Measurements from ENCODE around the gene PPP6R1. TPM values are rescaled to one million over a fixed set of nuclear protein-coding genes. Genes with fewer than 3 reads are reported as not detected.

PPP6R1 gene
- total RNA-seq, 4 donors from 2014 or later, result 32.6 to 79.4 (median 34.0) TPM

DNA sequence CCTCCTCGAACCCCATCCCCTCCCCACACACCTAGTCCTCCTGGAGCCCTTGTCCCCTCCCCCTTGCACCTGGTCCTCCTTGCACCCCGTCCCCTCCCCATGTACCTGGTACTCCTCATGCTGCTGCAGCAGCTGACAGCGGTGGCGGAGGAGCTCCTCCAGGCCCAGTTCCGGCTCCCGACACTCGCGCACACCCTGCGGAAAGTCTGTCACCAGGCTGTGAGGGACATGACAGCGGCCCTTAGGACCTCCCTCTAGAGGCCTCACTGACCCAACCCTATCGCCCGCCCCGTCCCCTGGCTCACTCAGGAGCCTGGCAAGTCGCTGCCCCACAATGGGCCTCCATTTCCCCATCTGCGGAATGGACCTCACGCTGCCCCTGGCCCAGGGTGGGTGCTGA lies 6.4 kb upstream of the PPP6R1 start:
- no peak overlapping the region for H3K27ac ChIP-seq
- no peak for ATAC-seq
- peaks cover 0 to 51% of the 10 kb centered on the region in 2 donors for H3K36me3 ChIP-seq
- WGBS, 2 donors (ENCODE audit: low coverage in 1 of 2), result 62% methylated on average over 3 of the region's 16 CpGs; no CpG with 5 or more reads in 1 of the 2 donors
- H3K27me3 ChIP-seq, result no peaks in the 10 kb centered on the region
- no peaks in the 10 kb centered on the region for H3K9me3 ChIP-seq
- no peak overlapping the region for H3K4me3 ChIP-seq
- no peak for TF ChIP-seq POLR2A (IDR thresholded peaks at IDR 0.05)
- TF ChIP-seq CTCF (IDR thresholded peaks at IDR 0.05), result no peak
- TF ChIP-seq EP300 (IDR thresholded peaks at IDR 0.05), result no peak
- TF ChIP-seq POLR2AphosphoS5 (IDR thresholded peaks at IDR 0.05), result no peak
- H3K4me1 ChIP-seq, result no peaks in the 10 kb centered on the region

DNA sequence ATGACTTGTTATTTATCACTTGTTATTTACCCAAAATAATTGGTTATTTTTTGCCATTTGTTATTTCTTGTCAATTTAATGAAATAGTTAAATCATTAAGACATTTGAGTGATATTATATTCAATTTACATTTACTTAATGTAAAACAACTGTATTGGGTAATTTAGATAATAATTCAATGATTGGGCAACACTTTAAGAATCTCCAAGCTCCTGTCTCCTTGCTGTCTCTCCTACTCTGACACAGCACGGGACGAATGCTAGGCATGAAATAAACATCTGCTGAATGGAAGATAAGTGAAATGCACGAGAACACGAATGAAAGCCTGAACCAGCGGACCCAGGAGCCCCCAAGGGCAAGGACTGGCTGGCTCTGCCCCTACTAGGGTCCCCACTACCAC lies 5.7 kb upstream of the PPP6R1 start:
- Histone ChIP-seq H3K4me1 (peaks cover 0 to 6% (median 4%) of the 10 kb centered on the region in 3 donors), H3K27ac (no peak overlapping the region), H3K36me3 (peaks cover 0 to 45% of the 10 kb centered on the region in 2 donors), H3K9me3 (no peaks in the 10 kb centered on the region), H3K27me3 (no peaks in the 10 kb centered on the region), H3K4me3 (no peak overlapping the region)
- ATAC-seq, result no peak
- 71 to 85% methylated on average over 5 of the region's 5 CpGs for WGBS, 2 donors (ENCODE audit: low coverage in 1 of 2)
- TF ChIP-seq CTCF (IDR thresholded peaks at IDR 0.05) (no peak), POLR2A (IDR thresholded peaks at IDR 0.05) (no peak), EP300 (IDR thresholded peaks at IDR 0.05) (no peak), POLR2AphosphoS5 (IDR thresholded peaks at IDR 0.05) (no peak)

DNA sequence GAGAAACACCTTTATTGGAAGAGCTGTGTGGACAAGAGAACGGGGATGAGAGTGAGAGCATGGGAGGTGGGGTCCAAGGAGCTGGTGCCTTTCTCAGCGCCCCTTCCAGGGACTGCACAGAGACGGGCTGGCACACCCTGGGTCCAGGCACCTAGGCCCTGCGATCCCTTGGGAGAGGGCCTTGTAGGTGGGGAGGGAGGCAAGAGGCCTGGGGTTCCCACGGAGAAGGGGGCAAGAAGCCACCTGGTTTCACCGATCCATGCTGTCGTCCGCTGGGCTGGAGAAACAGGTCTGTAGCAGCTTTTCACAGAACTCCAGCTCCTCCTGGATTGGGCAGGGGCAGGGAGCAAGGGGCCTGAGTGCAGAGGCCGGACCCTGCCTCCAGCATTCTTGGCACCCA lies 3.5 kb upstream of the PPP6R1 start:
- Histone ChIP-seq H3K9me3 (no peaks in the 10 kb centered on the region), H3K36me3 (peaks cover 0 to 23% of the 10 kb centered on the region in 2 donors), H3K27ac (no peak overlapping the region), H3K27me3 (no peaks in the 10 kb centered on the region), H3K4me1 (peaks cover 0 to 15% (median 8%) of the 10 kb centered on the region in 3 donors), H3K4me3 (no peak overlapping the region)
- WGBS, 2 donors (ENCODE audit: low coverage in 1 of 2), result 97% methylated on average over 6 of the region's 9 CpGs; no CpG with 5 or more reads in 1 of the 2 donors
- TF ChIP-seq CTCF (IDR thresholded peaks at IDR 0.05) (no peak), POLR2AphosphoS5 (IDR thresholded peaks at IDR 0.05) (no peak), EP300 (IDR thresholded peaks at IDR 0.05) (no peak), POLR2A (IDR thresholded peaks at IDR 0.05) (no peak)
- no peak for ATAC-seq

DNA sequence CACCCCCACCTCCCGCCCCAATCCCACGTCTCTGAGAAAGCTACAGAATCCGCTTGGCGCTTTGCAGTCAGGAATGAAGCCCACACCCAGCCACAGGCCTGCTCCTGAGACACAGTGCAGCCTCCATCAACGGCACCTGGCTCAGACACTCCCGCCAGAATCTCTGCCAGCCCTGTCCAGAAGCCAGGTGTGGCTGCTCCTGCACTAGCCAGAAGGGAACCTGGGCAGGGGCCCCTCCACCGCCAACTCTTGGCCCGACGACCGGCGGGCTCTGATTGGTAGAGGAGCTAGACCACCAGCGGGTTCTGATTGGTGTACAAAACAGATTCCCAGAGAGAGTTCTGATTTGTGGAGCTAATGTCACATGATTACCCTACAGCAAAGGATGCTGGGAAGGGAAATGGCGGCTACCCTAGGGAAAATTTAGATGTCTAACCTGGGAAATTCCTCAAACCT lies 2.9 kb upstream of the PPP6R1 start:
- Histone ChIP-seq H3K9me3 (no peaks in the 10 kb centered on the region), H3K27ac (no peak overlapping the region), H3K4me3 (no peak overlapping the region), H3K36me3 (peaks cover 0 to 23% of the 10 kb centered on the region in 2 donors), H3K27me3 (no peaks in the 10 kb centered on the region), H3K4me1 (peaks cover 0 to 21% (median 13%) of the 10 kb centered on the region in 3 donors)
- 85% methylated on average over 5 of the region's 13 CpGs; no CpG with 5 or more reads in 1 of the 2 donors for WGBS, 2 donors (ENCODE audit: low coverage in 1 of 2)
- ATAC-seq, result no peak
- no peak for TF ChIP-seq EP300 (IDR thresholded peaks at IDR 0.05)
- no peak for TF ChIP-seq CTCF (IDR thresholded peaks at IDR 0.05)
- TF ChIP-seq POLR2A (IDR thresholded peaks at IDR 0.05), result no peak
- no peak for TF ChIP-seq POLR2AphosphoS5 (IDR thresholded peaks at IDR 0.05)

GRCh38 chr19:55259540-55260210 lies 858 bp upstream of the PPP6R1 start:
- Histone ChIP-seq H3K27me3 (no peaks in the 10 kb centered on the region), H3K36me3 (peaks cover 0 to 11% of the 10 kb centered on the region in 2 donors), H3K4me1 (peaks cover 0 to 42% (median 31%) of the 10 kb centered on the region in 3 donors), H3K27ac (peak overlapping the region; percentile 86 to 94 (median 91)), H3K4me3 (peak overlapping the region; percentile 26 to 96), H3K9me3 (no peaks in the 10 kb centered on the region)
- no peak for ATAC-seq
- TF ChIP-seq CTCF (IDR thresholded peaks at IDR 0.05), result no peak
- WGBS, 2 donors (ENCODE audit: low coverage in 1 of 2), result 28 to 73% methylated on average over 9 to 15 of the region's 29 CpGs

Measured in gastroesophageal sphincter (tissue), 4 donors.